Posterior vena cava (tissue), 2 donors: ENCODE results near the gene GNG12. TPM values are rescaled to one million over a fixed set of nuclear protein-coding genes. Genes with fewer than 3 reads are reported as not detected.
A peak's percentile ranks its signal among the peaks of the same experiment; 100 is the strongest.

Source experiments
- DNase-seq: peaks from one replicate; pipeline ENCODE4 v3.0.0-alpha.2; 2020; ENCODE audit warnings: low spot score
- intact Hi-C, 2 donors: fragments of 100-400 bp; cut with DNase I; formaldehyde crosslinking; loops; one replicate each; pipeline versions ENCODE4 v1.14.1 to v1.14.2; 2022 to 2023
- total RNA-seq, 2 donors: library from RNA; stranded (reverse); fragmentation: NEBNext Ultra II Directional; extraction: Animal tissue kit (Norgen Biotek cat#: 25700); gene quantifications; one replicate each; pipeline ENCODE4 v1.2.1, GENCODE V29; 2021
- donor health status: DM: yes; HTN: yes; CAD: no.
- donor health status: DM: yes; HTN: yes; CAD: no.

Gene GNG12
- total RNA-seq, 2 donors from 2014 or later = 165 to 166 TPM

DNA sequence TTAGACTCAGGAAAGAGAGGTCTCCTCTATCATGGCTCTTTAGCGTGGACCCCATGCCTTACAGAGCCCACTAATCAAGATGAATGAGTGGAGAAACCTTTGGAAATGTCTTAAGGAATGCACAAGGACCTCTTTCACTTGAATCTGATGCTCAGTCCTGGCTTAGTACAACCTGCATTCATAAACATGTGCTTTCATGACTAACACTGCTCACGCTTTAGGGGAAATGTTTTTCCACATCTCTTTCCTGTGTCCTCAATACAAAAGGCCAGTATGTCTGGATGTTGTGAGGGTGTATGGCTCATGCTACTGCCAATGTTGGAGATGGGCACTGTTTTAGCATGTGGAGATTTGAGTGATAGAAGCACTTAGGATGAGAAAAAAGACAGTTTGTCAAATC lies 14.2 kb upstream of the GNG12 start:
- intact Hi-C loops = loop anchor here in 1 of 2 donors (10.0 kb wide), 1 partner anchor 313 kb away; no protein-coding TSS in a partner anchor
- DNase-seq = no peak

- intact Hi-C loops = loop anchor here in 1 of 2 donors (10.0 kb wide), 1 partner anchor 312 kb away; no protein-coding TSS in a partner anchor
Measured at GRCh38 chr1:67846538-67846937, 13.3 kb upstream of the GNG12 start.

DNA sequence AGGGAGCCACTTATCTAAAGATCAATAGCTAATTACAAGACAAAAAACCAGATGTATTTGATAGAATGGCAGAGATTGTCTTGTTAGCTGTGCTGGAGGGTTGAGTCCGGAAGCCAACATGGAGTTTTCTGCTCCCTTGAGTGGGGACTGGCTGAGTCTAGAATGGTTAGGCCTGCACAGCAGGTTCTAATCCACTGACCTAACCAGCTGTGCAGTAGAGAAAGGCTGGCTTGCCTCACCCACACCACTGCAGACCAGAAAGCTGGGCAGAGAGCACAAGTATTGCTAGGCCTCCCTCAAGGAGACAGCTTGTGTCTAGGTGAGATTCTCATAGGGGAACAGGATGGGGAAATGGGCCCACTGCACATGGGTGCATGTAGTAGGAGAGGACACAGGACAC lies 11.7 kb upstream of the GNG12 start:
- no peak for DNase-seq
- intact Hi-C loops = loop anchor here in 1 of 2 donors (10.0 kb wide), 1 partner anchor 310 kb away; no protein-coding TSS in a partner anchor

More at GRCh38 chr1:67846538-67846937, 13.3 kb upstream of the GNG12 start:
- DNase-seq = no peak

- intact Hi-C loops = loop anchor here in 1 of 2 donors (10.0 kb wide), 1 partner anchor 309 kb away; no protein-coding TSS in a partner anchor
- no peak for DNase-seq
Measured at GRCh38 chr1:67843746-67844145, 10.5 kb upstream of the GNG12 start.

- intact Hi-C loops = loop anchor here in 1 of 2 donors (10.0 kb wide), 1 partner anchor 309 kb away; no protein-coding TSS in a partner anchor
Measured at GRCh38 chr1:67843331-67843730, 10.1 kb upstream of the GNG12 start.

DNA sequence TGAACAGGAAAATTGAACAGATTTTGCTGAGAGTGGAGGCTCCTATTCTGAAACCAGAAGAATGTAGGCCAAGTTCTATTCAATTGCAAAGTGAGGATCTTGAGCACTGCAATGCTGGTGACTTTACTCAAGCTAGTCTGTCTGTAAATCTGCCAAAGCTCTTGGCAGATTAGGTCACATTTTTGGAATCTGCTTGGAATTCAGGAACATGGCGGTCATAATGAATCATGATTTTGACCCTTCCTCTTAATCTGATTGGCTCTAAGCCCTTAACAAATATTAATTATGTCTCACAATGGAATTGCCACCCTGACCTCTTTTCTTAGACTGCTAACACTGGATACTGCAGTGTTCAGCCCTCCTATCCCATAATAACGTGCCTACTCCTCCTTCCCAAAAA lies 7.2 kb upstream of the GNG12 start:
- no peak for DNase-seq
- intact Hi-C loops = loop anchor here in 1 of 2 donors (10.0 kb wide), 1 partner anchor 306 kb away; no protein-coding TSS in a partner anchor

More at GRCh38 chr1:67843331-67843730, 10.1 kb upstream of the GNG12 start:
- DNase-seq = no peak

GRCh38 chr1:67839826-67840225 lies 6.6 kb upstream of the GNG12 start:
- intact Hi-C loops = loop anchor here (10.0 kb wide), 4 partner anchors 75 to 305 kb away; partner anchors contain the start of gene GADD45A (in 1 of the 2)
- DNase-seq = no peak

DNA sequence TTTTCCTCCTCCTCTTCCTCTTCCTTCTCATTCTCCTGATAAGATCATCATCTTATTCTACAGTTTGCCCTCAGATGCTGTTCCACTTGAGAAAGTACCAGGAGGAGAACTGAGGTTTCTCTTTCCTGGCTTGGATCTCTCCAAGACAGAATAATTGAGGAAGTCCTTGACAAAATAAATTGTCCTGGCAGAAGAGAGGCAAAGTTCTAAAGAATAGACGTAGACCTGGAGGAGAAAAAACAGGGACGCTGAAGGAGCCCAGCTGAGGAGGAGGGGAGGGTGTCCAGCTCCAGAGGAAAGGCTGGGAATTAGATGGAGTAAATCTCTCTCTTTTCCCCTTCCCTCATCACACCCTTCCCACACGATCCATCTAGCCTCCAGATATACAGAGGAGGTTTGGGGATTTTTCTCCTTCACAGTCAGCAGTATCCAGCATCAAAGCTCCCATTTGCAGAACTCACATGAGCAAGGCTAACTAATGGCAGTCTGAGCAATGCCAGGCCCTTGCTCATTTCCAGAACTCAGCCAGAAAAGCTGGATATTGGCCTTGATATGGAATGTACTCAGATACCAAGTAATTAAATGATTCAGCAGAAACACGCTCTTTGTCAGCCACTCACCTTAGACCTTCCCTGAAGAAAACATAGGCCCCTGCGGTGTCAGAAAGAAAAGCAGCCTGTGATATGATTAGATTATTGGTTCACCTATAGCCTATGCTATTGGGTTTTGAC lies 5.1 kb upstream of the GNG12 start:
- no peak for DNase-seq
- intact Hi-C loops = loop anchor here (10.0 kb wide), 3 partner anchors 74 to 274 kb away; partner anchors contain the start of gene GADD45A (in 1 of the 2)

DNA sequence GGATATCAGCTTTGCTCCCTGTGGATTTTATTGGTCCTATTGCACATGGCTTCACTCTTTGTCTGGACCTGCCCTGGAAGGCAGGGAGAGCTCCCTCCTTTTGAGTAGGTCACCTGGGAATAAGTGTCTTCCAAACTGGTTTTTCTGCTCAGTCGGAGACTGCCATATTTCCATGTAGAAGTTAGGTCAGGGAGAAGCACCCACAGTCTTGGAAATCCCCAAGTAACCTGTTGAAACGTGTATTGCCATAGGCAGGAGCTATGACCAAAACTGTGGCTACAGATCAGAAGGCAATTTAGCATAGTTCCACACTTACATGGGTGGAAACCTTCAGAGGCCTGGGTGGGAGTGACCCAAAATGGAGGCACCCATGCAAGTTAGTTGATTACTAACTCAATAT lies 3.5 kb upstream of the GNG12 start:
- DNase-seq = no peak
- intact Hi-C loops = loop anchor here (10.0 kb wide), 3 partner anchors 72 to 272 kb away; partner anchors contain the start of gene GADD45A (in 1 of the 2)

DNA sequence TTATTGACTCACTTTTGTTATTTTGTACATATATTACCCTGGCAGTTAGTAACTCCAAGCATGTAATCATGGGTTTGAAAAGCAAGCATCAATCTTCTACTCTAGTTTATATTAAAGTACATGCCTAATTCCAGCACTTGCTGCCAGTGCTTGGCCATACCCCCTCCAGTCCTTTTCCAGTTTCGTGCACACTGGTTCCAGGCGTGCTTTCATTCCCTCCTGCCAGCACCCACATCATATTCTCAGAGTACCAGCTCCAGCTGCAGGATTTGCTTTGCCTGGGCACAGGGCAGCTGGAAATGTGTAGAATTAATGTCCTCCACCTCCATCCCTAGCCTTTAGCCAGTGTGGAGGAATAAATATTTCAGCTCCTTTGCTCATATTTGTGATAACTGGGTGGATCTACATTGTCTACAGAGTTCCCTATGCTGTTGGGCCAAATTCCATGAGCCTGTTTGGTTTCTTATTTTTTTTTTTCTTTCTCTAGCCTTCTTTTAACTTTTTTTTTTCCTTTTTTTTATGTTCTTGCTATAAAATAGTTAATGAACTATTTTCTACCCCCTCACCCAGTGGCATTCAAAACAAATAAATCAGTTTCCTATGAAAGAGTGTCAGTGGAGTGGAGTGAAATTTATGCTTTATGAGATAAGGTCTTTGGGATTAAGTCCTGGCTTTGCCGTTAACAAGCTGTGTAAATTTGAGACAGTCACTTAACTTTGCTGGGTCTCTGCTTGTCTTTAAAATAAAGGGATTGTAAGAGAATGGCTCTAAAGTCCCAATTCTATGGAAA lies 2.6 kb upstream of the GNG12 start:
- intact Hi-C loops = loop anchor here (10.0 kb wide), 3 partner anchors 71 to 271 kb away; partner anchors contain the start of gene GADD45A (in 1 of the 2)
- DNase-seq = no peak

GRCh38 chr1:67834246-67834877 lies 1.1 kb upstream of the GNG12 start:
- DNase-seq = no peak
- intact Hi-C loops = loop anchor here (5.0 to 10.0 kb wide), 4 partner anchors 57 to 270 kb away; partner anchors contain the start of gene GADD45A (in 1 of the 2)

DNA sequence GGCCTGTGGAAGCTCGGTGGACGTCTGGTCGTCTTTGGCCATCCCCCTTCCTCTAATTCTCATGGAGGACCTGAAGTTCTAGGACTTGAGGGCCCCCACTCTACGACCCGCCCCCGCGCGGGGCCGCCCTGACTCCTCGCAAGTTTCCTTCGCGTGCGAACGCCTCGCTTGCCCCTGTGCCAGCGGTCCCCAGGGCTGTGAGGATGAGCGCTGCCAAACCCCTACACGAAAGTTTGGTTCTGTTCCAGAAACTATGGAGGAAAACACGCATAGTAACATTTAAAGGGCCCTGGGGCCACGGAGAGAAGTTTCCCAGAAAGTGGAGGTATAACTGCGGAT lies 304 bp upstream of the GNG12 start:
- DNase-seq = peak; percentile 86
- intact Hi-C loops = loop anchor here (5.0 to 10.0 kb wide), 4 partner anchors 56 to 269 kb away; partner anchors contain the start of gene GADD45A (in 1 of the 2)

- DNase-seq = peak; percentile 87
- intact Hi-C loops = loop anchor here (5.0 to 10.0 kb wide), 4 partner anchors 55 to 267 kb away; partner anchors contain the start of gene GADD45A (in 1 of the 2)
Measured at GRCh38 chr1:67831850-67832513, 1.3 kb downstream of the GNG12 start.

DNA sequence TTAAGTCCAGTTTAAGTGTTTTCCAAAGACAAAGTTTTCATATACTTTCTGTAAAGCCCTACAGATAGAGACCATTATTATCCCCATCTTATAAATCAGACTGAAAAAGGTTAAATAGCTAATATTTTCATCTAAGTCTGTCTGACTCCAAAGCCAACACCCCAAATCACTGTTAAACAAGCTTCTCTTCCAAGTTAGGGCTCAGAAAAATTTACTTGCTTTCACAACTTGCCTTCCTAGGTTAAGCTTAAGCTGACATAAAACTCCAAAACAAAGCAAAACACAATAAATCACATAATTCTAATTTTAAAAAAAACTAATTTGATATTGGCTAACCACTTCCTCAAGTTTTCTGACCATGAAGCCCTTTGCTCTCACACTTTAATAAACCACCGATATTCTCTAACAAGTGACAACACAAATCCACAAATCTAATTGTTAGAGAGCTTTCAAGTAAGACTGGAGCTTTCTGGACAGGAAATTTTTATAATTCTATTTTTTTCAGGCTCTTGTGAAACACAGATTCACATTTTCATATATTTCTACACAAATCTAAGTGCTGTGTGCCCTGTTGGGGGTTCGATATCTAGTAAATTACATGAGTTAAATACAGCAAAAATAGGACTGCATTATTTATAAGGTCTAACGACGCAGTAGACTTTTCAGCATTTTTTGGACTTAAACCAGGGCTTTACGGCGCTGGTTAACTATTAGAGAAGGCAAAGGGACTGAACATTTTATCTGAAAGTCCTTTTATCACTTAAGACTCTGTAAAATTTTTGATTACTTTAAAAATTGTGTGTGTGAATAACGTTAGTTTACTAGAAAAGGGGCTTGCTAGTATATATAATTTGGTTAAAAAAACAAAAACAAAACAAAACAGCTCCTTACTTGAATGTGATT lies 2.1 kb downstream of the GNG12 start:
- no peak for DNase-seq
- intact Hi-C loops = loop anchor here (5.0 to 10.0 kb wide), 4 partner anchors 54 to 266 kb away; partner anchors contain the start of gene GADD45A (in 1 of the 2)

DNA sequence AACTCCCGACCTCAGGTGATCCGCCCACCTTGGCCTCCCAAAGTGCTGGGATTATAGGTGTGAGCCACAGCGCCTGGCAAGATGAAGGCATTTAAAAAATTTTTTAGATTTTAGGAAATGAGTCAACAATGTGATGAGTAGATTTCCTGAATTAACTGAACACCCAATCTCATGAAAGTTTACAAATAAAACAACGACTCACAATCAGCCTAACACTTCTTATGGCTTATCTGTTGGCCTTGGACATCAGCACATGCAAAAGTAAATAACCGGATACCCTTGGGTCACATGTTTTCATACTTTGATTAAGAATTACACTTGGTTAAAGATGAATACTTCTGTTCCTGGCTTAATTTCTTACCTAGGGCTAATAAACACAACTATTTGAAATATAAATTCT lies 3.0 kb downstream of the GNG12 start:
- intact Hi-C loops = loop anchor here (5.0 to 10.0 kb wide), 4 partner anchors 53 to 265 kb away; partner anchors contain the start of gene GADD45A (in 1 of the 2)
- no peak for DNase-seq

- no peak for DNase-seq
- intact Hi-C loops = no loop called here
Measured at GRCh38 chr1:67827688-67828087, 5.6 kb downstream of the GNG12 start.

- intact Hi-C loops = no loop called here
Measured at GRCh38 chr1:67825591-67825990, 7.7 kb downstream of the GNG12 start.

More at GRCh38 chr1:67825591-67825990, 7.7 kb downstream of the GNG12 start:
- no peak for DNase-seq
